Left hindlimb (tissue), 1 donor: ENCODE results near the gene SLC5A9.
A peak's percentile ranks its signal among the peaks of the same experiment; 100 is the strongest.
"Not testable (repeated sequence)": the region's sequence is repeated elsewhere in the genome, so short reads cannot be mapped to it uniquely, and the experiment has no call there.

Source experiments
- DNase-seq: peaks from one replicate; pipeline ENCODE4 v3.0.0-alpha.2; 2018

The SLC5A9 gene

GRCh38 chr1:48222501-48223242 is at the start of gene SLC5A9:
Gene SLC5A9, plus strand, starts transcription at chr1:48222716. Its CDS starts 21 bp downstream, at chr1:48222737.
- no peak for DNase-seq

GRCh38 chr1:48175116-48175515 is 47.4 kb upstream of the SLC5A9 start:
- DNase-seq: no peak

GRCh38 chr1:48177257-48177656 is 45.3 kb upstream of the SLC5A9 start:
- DNase-seq: no peak

- DNase-seq: no peak
These were observed 40.7 kb upstream of the SLC5A9 start for GRCh38 chr1:48181669-48182367.

GRCh38 chr1:48182439-48182838 is 40.1 kb upstream of the SLC5A9 start:
- no peak for DNase-seq

- DNase-seq: no peak
These were observed 36.1 kb upstream of the SLC5A9 start for GRCh38 chr1:48186306-48186839.

- no peak for DNase-seq
These were observed 34.5 kb upstream of the SLC5A9 start for GRCh38 chr1:48187969-48188563.

- DNase-seq: no peak
These were observed 31.6 kb upstream of the SLC5A9 start for GRCh38 chr1:48190881-48191280.

- no peak for DNase-seq
These were observed 27.7 kb upstream of the SLC5A9 start for GRCh38 chr1:48194801-48195200.

- DNase-seq: no peak
These were observed 26.3 kb upstream of the SLC5A9 start for GRCh38 chr1:48196237-48196636.

GRCh38 chr1:48198970-48199369 is 23.5 kb upstream of the SLC5A9 start:
- DNase-seq: no peak

- no peak for DNase-seq
These were observed 22.2 kb upstream of the SLC5A9 start for GRCh38 chr1:48200166-48200900.

GRCh38 chr1:48202030-48202752 is 20.3 kb upstream of the SLC5A9 start:
- DNase-seq: peak; percentile 77

- DNase-seq: no peak
These were observed 19.1 kb upstream of the SLC5A9 start for GRCh38 chr1:48203287-48203900.

GRCh38 chr1:48205522-48205921 is 17.0 kb upstream of the SLC5A9 start:
- DNase-seq: no peak

- no peak for DNase-seq
These were observed 16.1 kb upstream of the SLC5A9 start for GRCh38 chr1:48206371-48206770.

GRCh38 chr1:48207131-48207530 is 15.4 kb upstream of the SLC5A9 start:
- DNase-seq: no peak

GRCh38 chr1:48207536-48208075 is 14.9 kb upstream of the SLC5A9 start:
- no peak for DNase-seq

GRCh38 chr1:48208251-48208650 is 14.3 kb upstream of the SLC5A9 start:
- DNase-seq: no peak

- DNase-seq: no peak
These were observed 13.9 kb upstream of the SLC5A9 start for GRCh38 chr1:48208652-48209051.

- not testable (repeated sequence) for DNase-seq
These were observed 9.1 kb upstream of the SLC5A9 start for GRCh38 chr1:48213462-48213861.

- not testable (repeated sequence) for DNase-seq
These were observed 8.2 kb upstream of the SLC5A9 start for GRCh38 chr1:48214366-48214765.
